GM12891 (cell line): Measurements from ENCODE around the gene TDRD1.

Experiments
- DNase-seq: peaks from one replicate; pipeline ENCODE4 v3.0.0; 2011; ENCODE audit warnings: low spot score; ENCODE audit not compliant: insufficient read length
- FAIRE-seq: peaks from 2 replicates; lab custom pipeline; 2011; peaks lifted over from hg19 to GRCh38; lab: Jason Lieb, UNC
- PAX5 ChIP-seq: IDR thresholded peaks from 2 replicates; pipeline ENCODE4 v1.6.1; 2011; ENCODE audit warnings: low read length, moderate library complexity, mild to moderate bottlenecking; ENCODE audit not compliant: insufficient read depth, severe bottlenecking
- POLR2A ChIP-seq: IDR thresholded peaks from 2 replicates; pipeline ENCODE4 v1.6.1; 2011; ENCODE audit warnings: low read depth, low read length, control low read depth
- POLR2AphosphoS5 ChIP-seq: IDR thresholded peaks from 2 replicates; pipeline ENCODE4 v1.6.1; 2011; ENCODE audit warnings: low read depth, low read length, control low read depth
- POU2F2 ChIP-seq: IDR thresholded peaks from 2 replicates; pipeline ENCODE4 v1.6.1; 2011; ENCODE audit warnings: low read depth, mild to moderate bottlenecking, control low read depth, low read length, moderate library complexity
- SPI1 ChIP-seq: IDR thresholded peaks from 2 replicates; pipeline ENCODE4 v1.6.1; 2011; ENCODE audit warnings: low read depth, low read length, control low read depth
- TAF1 ChIP-seq: IDR thresholded peaks from 2 replicates; pipeline ENCODE4 v1.6.1; 2011; ENCODE audit warnings: low read depth, low read length, control low read depth

TDRD1 gene

DNA sequence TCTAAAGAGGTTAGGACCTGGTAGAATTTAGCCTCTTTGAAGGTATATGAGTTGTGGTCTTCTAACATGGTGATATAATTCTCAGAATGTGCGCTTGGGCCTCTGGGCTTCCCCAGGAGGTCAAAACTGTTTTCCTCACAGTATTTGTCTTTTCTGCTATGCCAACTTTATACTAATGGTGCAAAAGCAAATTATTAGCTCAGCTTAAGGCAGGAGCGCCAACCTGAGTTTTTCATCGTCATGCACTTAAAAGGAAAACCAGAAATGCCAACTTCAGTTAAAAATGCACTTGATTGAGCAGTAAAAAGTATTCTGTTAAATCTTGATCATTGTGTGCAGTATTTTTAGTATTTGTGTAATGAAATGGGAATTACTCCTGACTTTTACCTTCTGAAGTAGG, 9.7 kb downstream of the TDRD1 start:
- TF ChIP-seq POLR2A (no peak), PAX5 (no peak), TAF1 (no peak), POU2F2 (no peak), SPI1 (no peak), POLR2AphosphoS5 (no peak)
- FAIRE-seq (no peak), DNase-seq (no peak)

- FAIRE-seq = no peak
- DNase-seq = no peak
- TF ChIP-seq TAF1 = no peak
- no peak for TF ChIP-seq SPI1
- TF ChIP-seq POU2F2 = no peak
- no peak for TF ChIP-seq PAX5
- no peak for TF ChIP-seq POLR2AphosphoS5
- no peak for TF ChIP-seq POLR2A
Measured at GRCh38 chr10:114189700-114190099, 10.5 kb downstream of the TDRD1 start.

- FAIRE-seq = peak; percentile 50
- no peak for DNase-seq
- TF ChIP-seq POLR2A = no peak
- TF ChIP-seq PAX5 = no peak
- no peak for TF ChIP-seq POLR2AphosphoS5
- TF ChIP-seq POU2F2 = no peak
- TF ChIP-seq TAF1 = no peak
- TF ChIP-seq SPI1 = no peak
Measured at GRCh38 chr10:114195079-114195478, 15.9 kb downstream of the TDRD1 start.

- TF ChIP-seq POU2F2 (no peak), POLR2A (no peak), PAX5 (no peak), POLR2AphosphoS5 (no peak), SPI1 (no peak), TAF1 (no peak)
- FAIRE-seq (no peak), DNase-seq (no peak)
Measured at GRCh38 chr10:114199239-114199638, 20.1 kb downstream of the TDRD1 start.

DNA sequence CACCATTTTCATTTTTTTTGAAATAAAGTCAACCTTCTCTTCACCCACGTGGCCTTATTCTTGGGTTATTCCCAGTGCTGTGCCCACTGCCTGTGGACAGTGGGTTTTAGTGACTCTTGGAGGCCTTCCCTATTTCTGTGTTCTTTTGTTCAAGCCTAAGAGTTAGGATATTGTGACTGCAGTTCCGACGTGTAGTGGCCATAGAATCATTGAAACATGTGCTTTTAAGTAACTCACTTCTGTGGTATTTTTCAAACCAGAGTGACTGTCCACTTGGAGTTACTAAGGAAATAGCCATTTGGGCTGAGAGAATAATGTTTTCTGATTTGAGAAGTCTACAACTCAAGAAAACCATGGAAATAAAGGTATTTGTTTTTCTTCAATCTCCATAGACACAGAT, 23.7 kb downstream of the TDRD1 start:
- no peak for DNase-seq
- TF ChIP-seq POLR2A (no peak), PAX5 (no peak), POU2F2 (no peak)
- FAIRE-seq = no peak

GRCh38 chr10:114206902-114207301, 27.7 kb downstream of the TDRD1 start:
- TF ChIP-seq POLR2AphosphoS5 = no peak
- no peak for TF ChIP-seq SPI1
- no peak for TF ChIP-seq POU2F2
- TF ChIP-seq PAX5 = no peak
- no peak for TF ChIP-seq POLR2A
- no peak for DNase-seq
- no peak for FAIRE-seq

- FAIRE-seq = no peak
- no peak for DNase-seq
- TF ChIP-seq PAX5 = no peak
- no peak for TF ChIP-seq POLR2AphosphoS5
- TF ChIP-seq POLR2A = no peak
- no peak for TF ChIP-seq TAF1
- no peak for TF ChIP-seq POU2F2
- no peak for TF ChIP-seq SPI1
Measured at GRCh38 chr10:114207349-114207748, 28.2 kb downstream of the TDRD1 start.

- FAIRE-seq (no peak), DNase-seq (no peak)
- no peak for TF ChIP-seq POLR2AphosphoS5
- TF ChIP-seq POU2F2 = no peak
- TF ChIP-seq PAX5 = no peak
- no peak for TF ChIP-seq POLR2A
- TF ChIP-seq TAF1 = no peak
- no peak for TF ChIP-seq SPI1
Measured at GRCh38 chr10:114208351-114208750, 29.2 kb downstream of the TDRD1 start.

GRCh38 chr10:114212153-114212552, 33.0 kb downstream of the TDRD1 start:
- DNase-seq (no peak), FAIRE-seq (no peak)

GRCh38 chr10:114215033-114215432, 35.9 kb downstream of the TDRD1 start:
- TF ChIP-seq POLR2AphosphoS5 (no peak), POLR2A (no peak), PAX5 (no peak), SPI1 (no peak), TAF1 (no peak), POU2F2 (no peak)
- no peak for FAIRE-seq
- no peak for DNase-seq

More at GRCh38 chr10:114212153-114212552, 33.0 kb downstream of the TDRD1 start:
- TF ChIP-seq TAF1 = no peak
- no peak for TF ChIP-seq POU2F2
- TF ChIP-seq POLR2AphosphoS5 = no peak
- TF ChIP-seq POLR2A = no peak
- no peak for TF ChIP-seq PAX5
- no peak for TF ChIP-seq SPI1
